ENCODE measurements around the gene CYB5D1. TPM values are rescaled to one million over a fixed set of nuclear protein-coding genes. Genes with fewer than 3 reads are reported as not detected.

CYB5D1 gene
- total RNA-seq, 1 experiment from 2014 or later: 18.0 TPM

- H3K56ac ChIP-seq (ENCODE audit: insufficient read length, low read depth, low read length): no peak overlapping the region
- H3K9ac ChIP-seq (ENCODE audit: extremely low read depth, insufficient read length, low read length): no peak overlapping the region
- no peak overlapping the region for H2BK5ac ChIP-seq (ENCODE audit: insufficient read length, low read length)
- H2BK120ac ChIP-seq (ENCODE audit: low read depth, low read length, poor library complexity, severe bottlenecking): no peak overlapping the region
- no peak overlapping the region for H3K4ac ChIP-seq (ENCODE audit: low read depth, low read length)
- H3K79me1 ChIP-seq (ENCODE audit: insufficient read depth, low read depth, low read length, poor library complexity, severe bottlenecking): no peaks in the 10 kb centered on the region
- WGBS (ENCODE audit: extremely low coverage, insufficient read length, low lambda C conversion rate): no CpG with 5 or more reads among the region's 9 CpGs
- Mint-ChIP-seq H3K4me3 (no peak overlapping the region), H3K36me3 (ENCODE audit: insufficient read depth in 1 of 3, low read depth in 3 of 3) (peaks cover 0 to 35% (median 8%) of the 10 kb centered on the region in 3 experiments; a peak in 5 of 7 replicates), H3K9me3 (no peaks in the 10 kb centered on the region), H3K27ac (no peak overlapping the region), H3K4me1 (peaks cover 8% of the 10 kb centered on the region in 2 experiments), H3K27me3 (ENCODE audit: low read depth) (peaks cover 18% of the 10 kb centered on the region)
- no peaks in the 10 kb centered on the region for H3K4me1 ChIP-seq (ENCODE audit: insufficient read depth, low read length)
- H3K18ac ChIP-seq (ENCODE audit: insufficient read length, low read depth, low read length): no peak overlapping the region
- H3K79me2 ChIP-seq (ENCODE audit: insufficient read depth, low read length): no peaks in the 10 kb centered on the region
- no peak overlapping the region for H3K23ac ChIP-seq (ENCODE audit: insufficient read length, low read depth, low read length)
- H4K20me1 ChIP-seq (ENCODE audit: control insufficient read depth, insufficient read depth, insufficient read length): no peaks in the 10 kb centered on the region
- H4K5ac ChIP-seq (ENCODE audit: insufficient read length, low read depth, low read length): no peak overlapping the region
- H2BK12ac ChIP-seq (ENCODE audit: insufficient read length, low read depth, low read length): no peak overlapping the region
- H2AK5ac ChIP-seq (ENCODE audit: insufficient read length, low read length): no peak overlapping the region
- no peak overlapping the region for H4K91ac ChIP-seq (ENCODE audit: insufficient read length, low read depth, low read length)
- peaks cover 6% of the 10 kb centered on the region for H3K27me3 ChIP-seq (ENCODE audit: insufficient read depth, low read length)
- H2AFZ ChIP-seq (ENCODE audit: low read length): no peak overlapping the region
- no peak overlapping the region for H3K14ac ChIP-seq (ENCODE audit: insufficient read depth, low read length)
- TF ChIP-seq, protein P1, sequence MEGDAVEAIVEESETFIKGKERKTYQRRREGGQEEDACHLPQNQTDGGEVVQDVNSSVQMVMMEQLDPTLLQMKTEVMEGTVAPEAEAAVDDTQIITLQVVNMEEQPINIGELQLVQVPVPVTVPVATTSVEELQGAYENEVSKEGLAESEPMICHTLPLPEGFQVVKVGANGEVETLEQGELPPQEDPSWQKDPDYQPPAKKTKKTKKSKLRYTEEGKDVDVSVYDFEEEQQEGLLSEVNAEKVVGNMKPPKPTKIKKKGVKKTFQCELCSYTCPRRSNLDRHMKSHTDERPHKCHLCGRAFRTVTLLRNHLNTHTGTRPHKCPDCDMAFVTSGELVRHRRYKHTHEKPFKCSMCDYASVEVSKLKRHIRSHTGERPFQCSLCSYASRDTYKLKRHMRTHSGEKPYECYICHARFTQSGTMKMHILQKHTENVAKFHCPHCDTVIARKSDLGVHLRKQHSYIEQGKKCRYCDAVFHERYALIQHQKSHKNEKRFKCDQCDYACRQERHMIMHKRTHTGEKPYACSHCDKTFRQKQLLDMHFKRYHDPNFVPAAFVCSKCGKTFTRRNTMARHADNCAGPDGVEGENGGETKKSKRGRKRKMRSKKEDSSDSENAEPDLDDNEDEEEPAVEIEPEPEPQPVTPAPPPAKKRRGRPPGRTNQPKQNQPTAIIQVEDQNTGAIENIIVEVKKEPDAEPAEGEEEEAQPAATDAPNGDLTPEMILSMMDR (conservative IDR thresholded peaks at IDR 0.05): no peak
- H3T11ph ChIP-seq (ENCODE audit: low read length): no peak overlapping the region
- H2BK15ac ChIP-seq (ENCODE audit: low read depth, low read length): no peak overlapping the region
- no peaks in the 10 kb centered on the region for H3K9me3 ChIP-seq (ENCODE audit: control insufficient read depth, low read depth, low read length)
- DNase-seq: no peak
- H3K23me2 ChIP-seq (ENCODE audit: insufficient read length, low read depth, low read length, poor library complexity, severe bottlenecking): peaks cover 8% of the 10 kb centered on the region
- H4K8ac ChIP-seq (replicated peaks; ENCODE audit: insufficient read length, low read depth, low read length): no peak overlapping the region
- H3K27ac ChIP-seq (ENCODE audit: insufficient read length, low read depth, low read length): no peak overlapping the region
- H2BK20ac ChIP-seq (ENCODE audit: low read depth, low read length, poor library complexity, severe bottlenecking): no peak overlapping the region
- H3K4me2 ChIP-seq (ENCODE audit: insufficient read depth, insufficient read length, low read length): no peak overlapping the region
Observed at GRCh38 chr17:7911116-7911515, 53.3 kb downstream of the CYB5D1 start.

Other genes with a start within 250 kb of the CYB5D1 start
- gene FXR2, start 243.1 kb upstream of the CYB5D1 start, total RNA-seq (2021): 36.1 and 36.4 TPM in 2 replicates
- gene SAT2, start 230.2 kb upstream of the CYB5D1 start, total RNA-seq (2021): 72.1 and 77.6 TPM in 2 replicates
- gene SHBG, start 227.9 kb upstream of the CYB5D1 start, total RNA-seq (2021): 1.5 and 1.6 TPM in 2 replicates
- 15.4 and 16.2 TPM in 2 replicates for gene ATP1B2, start 207.1 kb upstream of the CYB5D1 start, total RNA-seq (2021)
- 163 and 164 TPM in 2 replicates for gene TP53, start 170.5 kb upstream of the CYB5D1 start, total RNA-seq (2021)
- gene WRAP53, start 169.5 kb upstream of the CYB5D1 start, total RNA-seq (2021): 27.0 and 29.8 TPM in 2 replicates
- gene EFNB3, start 152.8 kb upstream of the CYB5D1 start, total RNA-seq (2021): 11.3 and 11.4 TPM in 2 replicates
- 0.15 and 0.22 TPM in 2 replicates for gene DNAH2, start 140.3 kb upstream of the CYB5D1 start, total RNA-seq (2021)
- gene KDM6B, start 23.8 kb upstream of the CYB5D1 start, total RNA-seq (2021): 26.7 and 28.9 TPM in 2 replicates
- 8.9 and 11.3 TPM in 2 replicates for gene TMEM88, start 2.9 kb upstream of the CYB5D1 start, total RNA-seq (2021)
- 40.0 and 50.2 TPM in 2 replicates for gene NAA38, start 444 bp upstream of the CYB5D1 start, total RNA-seq (2021)
- gene CHD3, start 30.8 kb downstream of the CYB5D1 start, total RNA-seq (2021): 33.2 and 35.7 TPM in 2 replicates
- 1.9 and 2.5 TPM in 2 replicates for gene RNF227, start 58.3 kb downstream of the CYB5D1 start, total RNA-seq (2021)
- 5.7 and 6.4 TPM in 2 replicates for gene KCNAB3, start 71.9 kb downstream of the CYB5D1 start, total RNA-seq (2021)
- 132 and 160 TPM in 2 replicates for gene TRAPPC1, start 73.9 kb downstream of the CYB5D1 start, total RNA-seq (2021)
- 25.8 and 30.1 TPM in 2 replicates for gene CNTROB, start 74.2 kb downstream of the CYB5D1 start, total RNA-seq (2021)
- gene GUCY2D, start 144.6 kb downstream of the CYB5D1 start, total RNA-seq (2021): 0.15 and 0.35 TPM in 2 replicates
- gene ALOX15B, start 181.1 kb downstream of the CYB5D1 start, total RNA-seq (2021): 0.11 TPM in 1 of 2 replicates, not detected in the other
- gene ALOX12B, start 229.7 kb downstream of the CYB5D1 start, total RNA-seq (2021): 0.86 and 1.2 TPM in 2 replicates